ENCODE data around the gene ZNF148.
A peak's percentile ranks its signal among the peaks of the same experiment; 100 is the strongest.

The ZNF148 gene

GRCh38 chr3:125203731-125204130 is 171.4 kb downstream of the ZNF148 start:
- no peak for TF ChIP-seq CTCF (IDR thresholded peaks at IDR 0.05; ENCODE audit: extremely low read depth, missing control alignments)
- no peak for DNase-seq (ENCODE audit: low spot score)

- TF ChIP-seq CTCF (IDR thresholded peaks at IDR 0.05; ENCODE audit: extremely low read depth, missing control alignments), result no peak
- peak; percentile 53 for DNase-seq (ENCODE audit: low spot score)
Observed at GRCh38 chr3:125202197-125202596, 172.9 kb downstream of the ZNF148 start.

- no peak for TF ChIP-seq CTCF (IDR thresholded peaks at IDR 0.05; ENCODE audit: extremely low read depth, missing control alignments)
- peak; percentile 75 for DNase-seq (ENCODE audit: low spot score)
Observed at GRCh38 chr3:125200731-125201139, 174.4 kb downstream of the ZNF148 start.

GRCh38 chr3:125194849-125195601 is 180.1 kb downstream of the ZNF148 start:
- no peak for TF ChIP-seq CTCF (IDR thresholded peaks at IDR 0.05; ENCODE audit: extremely low read depth, missing control alignments)
- no peak for DNase-seq (ENCODE audit: low spot score)

- TF ChIP-seq CTCF (IDR thresholded peaks at IDR 0.05; ENCODE audit: extremely low read depth, missing control alignments), result no peak
- DNase-seq (ENCODE audit: low spot score), result no peak
Observed at GRCh38 chr3:125194061-125194848, 180.9 kb downstream of the ZNF148 start.

GRCh38 chr3:125192190-125193035 is 182.7 kb downstream of the ZNF148 start:
- DNase-seq (ENCODE audit: low spot score), result peak; percentile 74
- TF ChIP-seq CTCF (IDR thresholded peaks at IDR 0.05; ENCODE audit: extremely low read depth, missing control alignments), result peak; percentile 38
